Duodenal mucosa (tissue), 2 donors: ENCODE results near the gene RNPEPL1.
A peak's percentile ranks its signal among the peaks of the same experiment; 100 is the strongest.

ENCODE experiments used
- H3K27ac ChIP-seq: one replicate; pipeline ENCODE4 v1.7.0; 2013; ENCODE audit warnings: low read depth, low read length
- H3K27me3 ChIP-seq, 2 donors: one replicate each; pipeline ENCODE4 v1.7.0; 2013; ENCODE audit warnings: low read length in 2 of 2, control low read depth in 1 of 2; ENCODE audit not compliant: insufficient read depth in 2 of 2, control insufficient read depth in 1 of 2
- H3K36me3 ChIP-seq, 2 donors: one replicate each; pipeline ENCODE4 v1.7.0; 2013; ENCODE audit warnings: low read length in 2 of 2, control low read depth in 1 of 2; ENCODE audit not compliant: insufficient read depth in 2 of 2, control insufficient read depth in 1 of 2
- H3K4me1 ChIP-seq, 2 donors: one replicate each; pipeline ENCODE4 v1.7.0; 2013; ENCODE audit warnings: low read length in 2 of 2, control low read depth in 1 of 2; ENCODE audit not compliant: insufficient read depth in 2 of 2, control insufficient read depth in 1 of 2
- H3K4me3 ChIP-seq, 2 donors: one replicate each; pipeline ENCODE4 v1.7.0; 2013; ENCODE audit warnings: low read length in 2 of 2, low read depth in 1 of 2
- H3K9ac ChIP-seq, 2 donors: one replicate each; pipeline ENCODE4 v1.7.0; 2013; ENCODE audit warnings: low read length in 2 of 2, low read depth in 1 of 2
- H3K9me3 ChIP-seq, 2 donors: one replicate each; pipeline ENCODE4 v1.7.0; 2013; ENCODE audit warnings: low read length in 2 of 2, control low read depth in 1 of 2; ENCODE audit not compliant: control insufficient read depth in 1 of 2

The RNPEPL1 gene

GRCh38 chr2:240597419-240598181, 29.3 kb downstream of the RNPEPL1 start:
- Histone ChIP-seq H3K36me3 (peaks cover 19 to 52% of the 10 kb centered on the region in 2 donors), H3K9ac (no peak overlapping the region), H3K4me1 (peaks cover 0 to 9% of the 10 kb centered on the region in 2 donors), H3K4me3 (no peak overlapping the region), H3K9me3 (no peaks in the 10 kb centered on the region), H3K27me3 (no peaks in the 10 kb centered on the region), H3K27ac (no peak overlapping the region)

DNA sequence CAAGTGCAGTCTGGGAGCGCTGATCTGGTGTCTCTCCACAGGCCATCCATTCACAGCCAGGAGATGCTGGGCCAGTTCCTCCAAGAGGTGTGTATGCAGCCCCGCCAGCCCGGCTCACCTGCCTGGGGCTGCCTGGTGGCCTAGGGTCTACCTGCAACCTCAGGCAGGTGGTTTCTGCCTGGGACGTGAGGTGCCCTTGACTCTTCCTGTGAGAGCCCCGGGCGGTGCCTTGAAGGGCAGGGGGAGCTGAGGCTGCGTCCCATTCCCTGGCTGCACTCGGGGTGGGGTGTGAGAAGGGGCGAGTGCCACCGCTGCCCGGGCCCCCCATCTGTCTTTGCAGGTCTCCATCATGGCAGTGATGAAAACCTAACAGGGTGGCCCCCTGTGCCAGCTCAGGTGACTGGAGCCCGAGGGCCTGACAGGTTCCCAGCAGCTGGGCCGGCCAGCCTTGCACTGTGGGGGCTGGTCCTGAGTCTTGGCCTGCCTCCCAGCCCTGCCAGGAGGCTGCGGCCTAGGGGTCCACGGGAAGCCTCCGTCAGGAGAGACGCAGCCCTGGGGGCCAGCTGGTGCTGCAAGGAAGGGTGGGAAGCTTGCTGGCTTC, 30.1 kb downstream of the RNPEPL1 start:
- Histone ChIP-seq H3K9me3 (no peaks in the 10 kb centered on the region), H3K27me3 (no peaks in the 10 kb centered on the region), H3K4me1 (peaks cover 4 to 17% of the 10 kb centered on the region in 2 donors), H3K9ac (no peak overlapping the region), H3K27ac (no peak overlapping the region), H3K36me3 (peaks cover 17 to 51% of the 10 kb centered on the region in 2 donors), H3K4me3 (no peak overlapping the region)

DNA sequence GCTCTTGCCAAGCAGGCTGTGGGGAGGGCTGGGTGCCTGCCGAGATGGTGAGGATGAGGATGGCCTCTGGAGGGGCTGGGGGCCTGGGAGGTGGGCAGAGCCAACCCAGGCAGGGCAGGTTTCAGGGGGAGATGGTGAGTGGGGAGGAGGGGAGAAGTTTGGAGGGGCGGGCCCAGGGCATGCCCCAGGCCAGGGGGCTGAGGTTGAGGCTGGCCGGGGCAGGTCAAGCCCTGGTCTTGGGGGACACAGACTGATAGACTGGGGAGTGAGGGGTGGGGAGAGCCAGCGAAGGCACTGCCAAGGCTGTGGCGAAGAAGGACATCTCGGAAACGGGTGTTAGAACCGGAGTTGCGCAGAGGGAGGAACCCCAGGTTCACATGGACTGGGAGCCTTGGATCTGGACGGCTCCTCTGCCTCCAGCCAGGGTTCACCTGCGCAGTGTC, 30.9 kb downstream of the RNPEPL1 start:
- no peak overlapping the region for H3K27ac ChIP-seq
- H3K27me3 ChIP-seq = no peaks in the 10 kb centered on the region
- peaks cover 11 to 24% of the 10 kb centered on the region in 2 donors for H3K4me1 ChIP-seq
- H3K9me3 ChIP-seq = no peaks in the 10 kb centered on the region
- no peak overlapping the region for H3K9ac ChIP-seq
- peaks cover 10 to 44% of the 10 kb centered on the region in 2 donors for H3K36me3 ChIP-seq
- no peak overlapping the region for H3K4me3 ChIP-seq

- Histone ChIP-seq H3K9ac (no peak overlapping the region), H3K36me3 (peaks cover 10 to 38% of the 10 kb centered on the region in 2 donors), H3K4me1 (peaks cover 22 to 34% of the 10 kb centered on the region in 2 donors), H3K4me3 (no peak overlapping the region), H3K27ac (no peak overlapping the region), H3K27me3 (no peaks in the 10 kb centered on the region), H3K9me3 (no peaks in the 10 kb centered on the region)
These were observed 32.2 kb downstream of the RNPEPL1 start for GRCh38 chr2:240600451-240600961.

DNA sequence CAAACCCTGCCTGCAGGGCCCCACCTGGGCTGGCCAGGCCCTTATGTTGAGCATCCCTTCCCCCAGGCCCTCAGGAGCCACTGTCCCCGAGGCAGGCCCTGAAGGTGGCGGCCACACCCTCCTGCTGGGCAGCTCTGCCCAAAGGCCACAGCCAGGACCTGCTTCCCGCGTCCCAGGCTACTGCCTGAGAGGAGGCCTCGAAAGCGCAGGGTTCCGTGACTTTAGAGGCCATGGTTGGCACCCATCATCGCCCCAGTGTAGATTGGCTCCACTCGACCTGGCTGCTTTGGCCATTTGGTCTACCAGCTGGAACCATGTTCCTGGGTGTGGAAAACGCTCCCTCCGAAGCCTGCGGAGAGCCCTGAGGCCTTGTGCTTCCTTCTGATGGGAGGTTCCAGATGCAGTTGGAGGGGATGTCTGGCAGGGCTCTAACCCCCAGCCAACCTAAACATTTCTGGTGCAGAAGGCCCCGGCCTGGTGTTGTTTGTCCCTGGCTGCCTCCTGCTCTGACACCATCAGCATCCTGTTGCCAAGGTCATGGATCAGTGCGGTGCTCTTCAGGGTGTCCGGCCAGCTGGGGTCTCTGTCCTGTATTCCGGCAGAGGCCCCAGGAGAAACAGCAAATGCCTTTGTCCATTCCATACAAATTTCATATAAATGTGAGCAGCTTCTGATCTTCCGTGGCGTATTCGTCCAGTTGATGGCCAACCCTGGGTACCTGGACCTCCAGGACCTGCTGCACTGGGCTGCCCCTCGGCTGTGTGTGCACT, 33.0 kb downstream of the RNPEPL1 start:
- no peaks in the 10 kb centered on the region for H3K9me3 ChIP-seq
- no peak overlapping the region for H3K27ac ChIP-seq
- H3K4me3 ChIP-seq = no peak overlapping the region
- H3K4me1 ChIP-seq = peaks cover 22 to 34% of the 10 kb centered on the region in 2 donors
- peaks cover 10 to 31% of the 10 kb centered on the region in 2 donors for H3K36me3 ChIP-seq
- H3K9ac ChIP-seq = no peak overlapping the region
- no peaks in the 10 kb centered on the region for H3K27me3 ChIP-seq

GRCh38 chr2:240601831-240602160, 33.5 kb downstream of the RNPEPL1 start:
- Histone ChIP-seq H3K4me3 (no peak overlapping the region), H3K9ac (no peak overlapping the region), H3K27ac (no peak overlapping the region), H3K27me3 (no peaks in the 10 kb centered on the region), H3K4me1 (peaks cover 22 to 34% of the 10 kb centered on the region in 2 donors), H3K36me3 (peaks cover 10 to 28% of the 10 kb centered on the region in 2 donors), H3K9me3 (no peaks in the 10 kb centered on the region)

DNA sequence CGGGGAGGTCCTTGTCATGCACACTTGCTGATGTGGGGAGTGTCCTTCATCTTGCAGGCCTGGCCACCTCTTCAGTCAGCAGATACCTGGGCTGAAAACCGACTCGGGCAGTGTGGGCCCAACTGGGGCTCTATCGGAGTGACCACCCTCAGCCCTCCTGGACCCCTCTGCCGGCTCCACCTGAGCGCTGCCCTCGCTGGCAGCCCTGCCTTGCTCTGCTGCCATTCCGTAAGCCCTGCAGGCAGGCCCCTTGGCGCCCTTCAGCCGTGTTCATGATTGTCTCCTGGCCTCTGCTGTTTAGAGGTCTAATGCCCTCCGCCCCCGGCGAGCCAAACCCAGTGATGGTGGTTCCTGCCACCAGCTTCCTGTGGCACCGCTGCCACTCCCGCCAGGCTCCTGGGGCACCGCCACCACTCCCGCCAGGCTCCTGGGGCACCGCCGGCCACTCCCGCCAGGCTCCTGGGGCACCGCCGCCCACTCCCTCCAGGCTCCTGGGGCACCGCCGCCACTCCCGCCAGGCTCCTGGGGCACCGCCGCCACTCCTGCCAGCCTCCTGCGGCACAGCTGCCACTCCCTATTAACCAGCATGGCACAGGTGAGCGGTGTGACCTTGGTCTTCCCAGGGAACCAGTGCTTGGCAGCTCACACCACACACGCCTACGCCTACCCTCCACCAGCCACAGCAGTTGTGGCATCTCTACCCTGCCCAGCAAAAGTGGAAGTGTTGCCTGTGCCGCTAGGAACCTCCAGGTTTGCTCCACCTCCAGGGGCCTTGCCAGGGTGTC, 34.2 kb downstream of the RNPEPL1 start:
- Histone ChIP-seq H3K36me3 (peaks cover 10 to 28% of the 10 kb centered on the region in 2 donors), H3K9ac (no peak overlapping the region)

DNA sequence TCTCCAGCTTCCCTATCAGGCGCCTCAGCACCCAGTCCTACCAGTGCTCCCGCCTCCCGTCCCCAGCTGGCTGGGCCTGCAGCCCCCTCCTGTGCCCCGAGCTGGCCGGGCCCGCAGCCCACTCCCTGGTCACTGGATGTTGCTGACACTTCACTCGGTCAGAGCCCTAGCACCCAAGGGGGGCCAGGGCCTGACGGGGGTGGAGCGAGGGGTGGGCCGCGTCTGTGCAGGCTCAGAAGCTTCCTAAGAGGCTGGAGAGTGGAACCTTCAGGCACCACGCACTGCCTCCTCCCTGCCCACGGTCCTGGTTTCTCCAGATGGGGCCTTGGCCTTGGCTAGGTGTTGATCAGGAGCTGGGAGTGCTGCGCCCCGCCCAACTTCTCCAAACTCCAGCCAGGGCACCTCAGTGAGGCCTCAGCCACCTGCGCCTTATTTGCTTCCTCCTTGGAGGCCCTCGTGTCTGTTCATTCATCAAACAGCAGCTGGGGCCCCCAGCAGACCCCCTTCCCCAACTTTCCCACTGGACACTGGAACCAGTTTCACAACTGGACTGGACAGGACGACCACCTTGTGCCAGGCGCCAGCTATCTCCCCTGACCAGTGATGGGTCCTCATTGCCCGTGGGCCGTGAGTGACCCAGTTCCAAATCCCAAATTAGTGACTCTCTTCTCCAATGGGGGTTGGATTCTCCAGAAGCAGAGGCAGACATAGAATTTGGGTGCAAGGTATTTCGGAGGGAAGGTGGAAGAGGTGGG, 35.0 kb downstream of the RNPEPL1 start:
- H3K9me3 ChIP-seq = no peaks in the 10 kb centered on the region
- H3K9ac ChIP-seq = no peak overlapping the region
- peaks cover 26 to 34% of the 10 kb centered on the region in 2 donors for H3K4me1 ChIP-seq
- peak overlapping the region in 1 of 2 donors; percentile 28 for H3K4me3 ChIP-seq
- H3K27ac ChIP-seq = no peak overlapping the region
- H3K36me3 ChIP-seq = peaks cover 6 to 22% of the 10 kb centered on the region in 2 donors
- H3K27me3 ChIP-seq = no peaks in the 10 kb centered on the region

More for the DNA sequence above, 34.2 kb downstream of the RNPEPL1 start:
- H3K4me1 ChIP-seq = peaks cover 25 to 34% of the 10 kb centered on the region in 2 donors
- H3K4me3 ChIP-seq = peak overlapping the region in 1 of 2 donors; percentile 28
- H3K27me3 ChIP-seq = no peaks in the 10 kb centered on the region
- no peak overlapping the region for H3K27ac ChIP-seq
- no peaks in the 10 kb centered on the region for H3K9me3 ChIP-seq

DNA sequence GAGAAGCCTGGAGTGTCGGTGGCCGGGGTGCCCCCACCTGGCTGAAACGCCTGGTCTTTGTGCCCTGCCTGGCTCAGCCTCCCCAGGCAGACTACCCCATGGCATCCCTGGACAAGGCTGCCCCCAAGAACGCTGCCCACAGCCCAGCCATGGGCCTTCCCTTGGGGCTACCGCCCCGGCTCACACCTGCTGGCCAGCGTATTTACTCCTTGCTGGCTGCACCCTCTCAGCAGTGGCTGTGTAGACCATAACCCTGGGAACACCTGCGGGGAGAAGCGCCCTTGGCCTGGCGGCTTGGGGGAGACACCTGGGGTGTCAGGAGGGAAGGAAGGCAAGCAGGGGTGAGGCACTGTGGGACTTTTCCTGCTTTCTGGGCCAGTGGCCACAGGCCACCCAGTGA, 35.6 kb downstream of the RNPEPL1 start:
- H3K4me3 ChIP-seq = peak overlapping the region in 1 of 2 donors; percentile 63
- peaks cover 2 to 18% of the 10 kb centered on the region in 2 donors for H3K36me3 ChIP-seq
- peaks cover 26 to 34% of the 10 kb centered on the region in 2 donors for H3K4me1 ChIP-seq
- H3K9ac ChIP-seq = no peak overlapping the region
- peak overlapping the region; percentile 88 for H3K27ac ChIP-seq
- H3K9me3 ChIP-seq = no peaks in the 10 kb centered on the region
- H3K27me3 ChIP-seq = no peaks in the 10 kb centered on the region
